ENCODE data around the gene C1orf232.

The C1orf232 gene

DNA sequence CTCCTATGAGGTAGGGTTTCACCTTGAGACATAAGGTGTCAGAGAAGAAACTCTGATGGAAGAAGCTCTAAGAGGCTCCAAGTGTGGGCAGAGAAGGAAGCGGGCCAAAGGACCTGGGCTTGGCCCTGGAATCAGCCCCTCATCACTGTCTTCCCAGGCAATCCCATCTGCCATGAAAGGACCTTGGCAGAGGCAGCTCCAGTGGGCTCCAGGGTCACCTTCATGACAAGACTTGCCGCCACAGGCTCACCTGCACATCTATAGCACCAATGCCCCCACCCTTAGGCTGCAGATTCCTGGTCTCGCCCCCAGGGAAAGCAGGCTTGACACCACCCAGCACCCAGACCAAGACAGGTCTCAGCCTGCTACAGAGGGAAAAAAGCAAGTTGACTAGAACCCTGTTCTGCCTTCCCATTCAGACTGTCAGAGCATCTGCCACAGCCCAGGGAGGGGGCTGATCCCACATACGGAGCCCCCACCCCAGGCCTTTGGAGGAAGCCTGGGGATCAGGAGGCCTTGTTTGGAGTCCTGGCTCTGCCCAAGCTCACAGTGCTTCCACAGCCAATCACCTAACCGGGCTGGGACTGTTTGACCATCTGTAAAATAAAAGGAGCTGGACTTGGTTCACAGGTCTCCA is 10.4 kb downstream of the C1orf232 start:
- DNase-seq (ENCODE audit: low read depth in 1 of 2, low spot score in 1 of 2) = no peak

DNA sequence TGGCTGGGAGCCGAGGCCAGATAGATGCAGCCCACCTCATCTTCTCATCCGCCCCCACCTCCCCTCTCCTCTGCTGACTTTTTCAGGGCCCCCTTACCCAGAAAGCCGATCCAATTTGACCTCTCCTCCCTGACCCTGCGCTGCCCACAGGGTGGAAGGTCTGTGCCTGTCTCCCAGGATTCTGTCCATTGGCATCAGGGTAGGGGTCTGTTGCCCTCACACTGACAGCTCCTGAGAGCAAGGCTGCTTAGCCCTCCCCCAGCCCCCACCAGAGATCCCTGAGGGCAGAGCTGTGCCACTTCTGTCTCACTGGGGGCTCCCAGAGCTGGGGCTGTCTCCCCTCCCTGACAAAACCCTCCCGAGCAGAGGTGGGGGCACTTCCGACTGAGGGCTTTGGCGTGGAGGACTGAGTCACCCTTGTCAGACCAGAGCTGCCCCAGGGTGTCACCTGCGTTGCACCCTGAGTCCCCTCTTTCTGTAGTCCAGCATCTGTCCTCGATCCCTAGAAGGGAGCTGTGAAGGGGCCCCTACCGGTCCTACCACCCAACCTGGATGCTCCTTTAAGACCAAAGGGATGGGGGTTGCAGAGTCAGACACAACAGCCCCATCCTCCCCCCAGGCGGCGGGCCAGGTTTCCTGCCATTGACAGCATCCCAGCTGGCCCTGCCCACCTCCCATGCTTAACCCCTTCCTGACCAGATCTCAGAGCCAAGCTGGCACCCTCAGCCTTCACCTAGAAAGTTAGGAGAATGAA is 12.3 kb downstream of the C1orf232 start:
- DNase-seq (ENCODE audit: low read depth in 1 of 2, low spot score in 1 of 2) = no peak

GRCh38 chr1:26155370-26156284 is 13.1 kb downstream of the C1orf232 start:
- no peak for DNase-seq (ENCODE audit: low read depth in 1 of 2, low spot score in 1 of 2)

GRCh38 chr1:26154750-26155149 is 14.0 kb downstream of the C1orf232 start:
- DNase-seq (ENCODE audit: low read depth in 1 of 2, low spot score in 1 of 2) = no peak

GRCh38 chr1:26153966-26154532 is 14.7 kb downstream of the C1orf232 start:
- DNase-seq (ENCODE audit: low read depth in 1 of 2, low spot score in 1 of 2) = no peak

GRCh38 chr1:26148887-26149286 is 19.9 kb downstream of the C1orf232 start:
- DNase-seq (ENCODE audit: low read depth in 1 of 2, low spot score in 1 of 2) = no peak

DNA sequence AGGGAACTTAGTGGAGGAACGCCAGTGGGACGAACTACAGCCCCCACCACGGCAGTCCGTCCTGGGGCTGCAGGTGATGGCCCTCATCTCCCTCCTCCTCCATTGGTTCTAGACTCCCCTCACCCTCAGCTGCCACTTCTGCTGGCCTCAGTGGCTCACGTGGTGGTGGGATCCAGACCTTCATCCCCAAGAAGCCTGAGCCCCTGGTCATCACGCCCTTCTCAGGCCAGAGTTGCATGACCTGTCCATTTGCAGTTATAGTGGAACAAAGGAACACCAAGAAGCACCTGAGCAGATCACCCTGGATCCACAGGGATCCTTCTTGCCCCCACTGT is 22.8 kb downstream of the C1orf232 start:
- no peak for DNase-seq (ENCODE audit: low read depth in 1 of 2, low spot score in 1 of 2)

DNA sequence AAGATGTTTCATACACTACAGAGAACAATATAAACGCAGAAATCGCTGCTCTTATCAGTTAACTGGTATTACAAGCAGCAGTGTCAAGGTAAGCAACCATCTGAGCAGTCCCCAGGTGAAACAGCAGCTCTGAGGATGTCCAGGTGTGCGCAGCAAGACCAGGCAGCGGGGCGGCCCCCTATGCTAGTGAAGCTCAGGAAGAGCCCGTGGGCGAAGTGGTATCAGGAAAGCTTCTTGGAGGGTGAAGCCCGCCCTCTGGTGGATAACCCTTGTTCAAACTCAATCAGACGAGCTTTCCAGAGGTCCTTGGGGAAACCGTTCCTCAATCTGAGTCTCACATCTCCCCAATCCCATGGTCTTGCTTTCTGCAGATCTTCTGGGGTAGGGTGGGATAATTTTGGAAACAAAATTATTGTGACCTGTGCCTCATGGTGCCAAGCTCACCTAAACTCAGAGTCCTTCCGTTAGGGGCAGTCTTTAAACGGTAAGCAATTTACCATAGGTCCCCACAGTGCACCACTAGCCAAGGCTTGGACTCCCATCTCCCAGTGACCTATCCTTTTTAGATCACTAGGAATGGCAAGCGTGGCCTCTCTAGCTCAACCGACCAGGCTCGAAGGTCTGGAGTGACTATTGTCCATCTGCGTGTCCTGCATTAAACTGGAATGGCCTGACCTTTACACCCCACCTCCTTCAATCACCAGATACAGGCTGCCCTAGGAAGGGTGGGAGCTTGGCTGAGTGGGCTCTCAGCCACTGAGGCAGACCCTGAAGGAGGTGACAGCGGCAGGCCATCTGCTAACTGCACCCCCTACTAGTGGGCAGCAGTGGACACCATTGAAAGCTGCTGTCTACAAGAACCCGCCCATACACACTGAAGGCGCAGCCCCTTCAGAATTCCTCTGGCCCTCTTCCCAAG is 23.5 kb downstream of the C1orf232 start:
- DNase-seq (ENCODE audit: low read depth in 1 of 2, low spot score in 1 of 2) = peak; percentile 46

DNA sequence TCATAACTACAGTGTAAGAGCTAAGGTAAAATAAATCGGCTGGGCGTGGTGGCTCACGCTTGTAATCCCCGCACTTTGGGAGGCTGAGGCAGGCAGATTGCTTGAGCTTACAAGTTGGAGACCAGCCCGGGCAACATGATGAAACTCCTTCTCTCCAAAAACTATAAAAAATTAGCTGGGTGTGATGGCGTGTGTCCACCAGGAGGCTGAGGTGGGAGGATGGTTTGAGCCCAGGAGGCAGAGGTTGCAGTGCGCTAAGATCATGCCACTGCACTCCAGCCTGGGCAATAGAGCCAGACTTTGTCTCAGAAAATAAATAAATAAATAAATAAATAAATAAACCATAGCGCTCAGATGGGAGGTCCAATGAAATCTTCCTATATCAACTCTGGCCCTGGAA is 26.6 kb downstream of the C1orf232 start:
- DNase-seq (ENCODE audit: low read depth in 1 of 2, low spot score in 1 of 2) = no peak

- no peak for DNase-seq (ENCODE audit: low read depth in 1 of 2, low spot score in 1 of 2)
Measured at GRCh38 chr1:26138974-26139558, 29.7 kb downstream of the C1orf232 start.

DNA sequence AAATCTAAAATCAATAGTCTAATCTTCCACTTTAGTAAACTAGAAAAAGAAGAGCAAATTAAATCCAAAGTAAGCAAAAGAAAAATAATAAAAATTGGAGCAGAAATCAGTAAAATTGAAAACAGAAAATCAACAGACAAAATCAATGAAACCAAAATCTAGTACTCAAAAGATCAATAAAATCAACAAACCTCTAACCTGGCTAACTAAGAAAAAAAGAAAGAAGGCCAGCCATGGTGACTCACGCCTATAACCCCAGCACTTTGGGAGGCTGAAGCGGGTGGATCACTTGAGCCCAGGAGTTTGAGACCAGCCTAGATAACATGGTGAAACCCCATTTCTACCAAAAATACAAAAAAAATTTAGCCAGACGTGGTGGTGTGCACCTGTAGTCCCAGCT is 34.3 kb downstream of the C1orf232 start:
- no peak for DNase-seq (ENCODE audit: low read depth in 1 of 2, low spot score in 1 of 2)

DNA sequence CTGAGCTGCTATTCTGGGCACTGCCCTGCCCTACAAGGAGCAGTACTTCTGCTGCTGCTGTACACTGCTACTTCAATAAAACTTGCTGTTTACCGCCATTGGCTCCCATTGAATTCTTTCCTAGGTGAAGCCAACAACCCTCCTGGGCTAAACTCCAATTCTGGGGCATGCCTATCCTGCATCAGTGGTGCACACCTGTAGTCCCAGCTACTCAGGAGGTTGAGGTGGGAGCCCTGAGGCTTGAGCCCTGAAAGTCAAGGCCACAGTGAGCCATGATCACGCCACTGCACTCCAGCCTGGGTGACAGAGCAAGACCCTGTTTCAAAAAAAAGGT is 36.0 kb downstream of the C1orf232 start:
- DNase-seq (ENCODE audit: low read depth in 1 of 2, low spot score in 1 of 2) = no peak

- DNase-seq (ENCODE audit: low read depth in 1 of 2, low spot score in 1 of 2) = no peak
Measured at GRCh38 chr1:26132128-26132833, 36.5 kb downstream of the C1orf232 start.

DNA sequence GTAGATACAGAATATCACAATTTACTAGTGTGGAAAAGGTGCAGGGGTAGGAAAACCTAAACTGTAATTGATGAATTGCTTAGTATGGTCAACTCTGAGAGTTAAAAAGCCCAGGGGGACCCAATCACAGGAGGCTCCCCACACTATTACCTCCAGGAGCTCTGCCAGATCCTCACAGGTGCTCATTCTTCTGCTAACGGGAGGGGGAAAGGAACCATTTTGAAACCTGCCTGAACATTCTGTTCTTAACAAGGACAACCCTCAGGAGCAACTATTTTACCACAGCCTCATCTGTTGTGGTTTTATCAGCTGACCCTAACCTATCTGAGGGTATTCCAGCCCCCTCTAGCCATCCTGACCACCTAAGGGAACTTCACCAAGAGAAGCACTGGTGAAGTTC is 38.1 kb downstream of the C1orf232 start:
- no peak for DNase-seq (ENCODE audit: low read depth in 1 of 2, low spot score in 1 of 2)

GRCh38 chr1:26129778-26130177 is 39.0 kb downstream of the C1orf232 start:
- no peak for DNase-seq (ENCODE audit: low read depth in 1 of 2, low spot score in 1 of 2)

DNA sequence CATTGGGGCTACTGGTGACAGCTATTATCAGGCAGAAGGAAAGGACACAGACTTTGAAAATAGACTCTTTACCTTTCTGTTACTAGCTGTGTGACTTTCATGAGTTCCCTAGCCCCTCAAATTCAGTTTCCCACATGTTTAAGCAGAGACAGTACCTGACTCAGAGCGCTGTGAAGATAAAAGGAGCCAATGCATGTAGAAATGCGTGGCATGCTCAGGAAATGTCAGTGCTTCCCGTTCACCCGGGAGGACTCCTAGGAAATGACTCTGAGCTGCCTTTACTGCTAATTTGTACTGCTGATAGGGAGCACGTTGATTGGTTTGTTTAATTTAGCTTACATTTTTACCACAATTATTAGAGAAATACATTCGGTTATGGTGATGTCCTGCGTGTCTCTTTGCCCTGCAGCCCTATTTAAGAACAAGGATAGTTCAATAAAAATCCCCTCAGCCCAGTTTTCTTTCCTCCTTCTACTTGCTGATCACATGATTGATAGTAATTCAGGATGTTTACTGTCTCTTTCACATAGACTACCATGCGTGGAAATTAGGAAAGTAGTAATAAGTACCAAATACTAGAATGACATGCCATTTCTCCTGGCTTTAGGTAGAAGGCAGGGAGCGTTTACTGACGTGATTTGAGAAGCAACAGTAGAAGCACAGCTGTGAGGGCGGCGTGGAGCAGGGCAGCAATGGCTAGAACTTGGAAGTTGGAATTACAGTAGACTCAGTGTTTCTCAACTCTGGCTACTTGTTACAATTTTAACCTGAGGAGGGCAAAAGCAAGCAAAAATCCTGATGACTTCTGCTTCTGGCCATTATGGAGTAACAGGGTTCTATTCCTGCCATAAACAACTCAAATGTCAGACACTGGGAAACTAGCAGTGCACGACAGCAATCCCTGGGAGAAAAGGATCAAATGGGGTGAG is 41.3 kb downstream of the C1orf232 start:
- no peak for DNase-seq (ENCODE audit: low read depth in 1 of 2, low spot score in 1 of 2)

GRCh38 chr1:26126321-26127084 is 42.3 kb downstream of the C1orf232 start:
- peak in 1 of 2 donors; percentile 21 for DNase-seq (ENCODE audit: low read depth in 1 of 2, low spot score in 1 of 2)

DNA sequence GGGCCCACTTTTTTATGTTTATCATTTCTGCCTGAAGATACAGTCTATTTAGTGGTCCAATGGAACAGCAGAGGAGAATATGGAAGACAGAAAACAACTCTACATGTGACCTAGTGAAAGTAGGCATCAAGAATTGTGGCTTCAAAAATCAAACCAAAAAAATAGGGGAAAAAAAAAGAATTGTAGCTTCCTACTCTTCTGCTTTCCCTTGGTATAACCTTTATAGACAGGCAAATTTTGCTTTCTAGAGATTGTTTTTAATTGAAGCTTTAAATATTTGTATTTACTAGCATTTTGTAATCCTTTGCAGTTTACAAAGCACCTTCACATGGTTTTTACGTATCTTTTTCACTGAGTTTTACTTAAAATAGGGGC is 42.8 kb downstream of the C1orf232 start:
- DNase-seq (ENCODE audit: low read depth in 1 of 2, low spot score in 1 of 2) = no peak

Data from stimulated activated CD4-positive, alpha-beta T cell treated with anti-CD3 and anti-CD28 coated beads, Interleukin-15, amount 100 ng/mL, for 1 hour (primary cell).